ENCODE measurements around the gene TTLL6. TPM values are rescaled to one million over a fixed set of nuclear protein-coding genes. Genes with fewer than 3 reads are reported as not detected.

The TTLL6 gene
- total and polyA plus RNA-seq, 9 of the 15 experiments (the other 6 are each of a cell fraction or from before 2014, with no cell fraction given), result 0.05 TPM; not detected in 8

GRCh38 chr17:48825446-48826381 lies 8.7 kb upstream of the TTLL6 start (continued):
- peak; percentile 89 for TF ChIP-seq MEIS2 (IDR thresholded peaks at IDR 0.05; ENCODE audit: partially characterized antibody)
- TF ChIP-seq, protein P1, sequence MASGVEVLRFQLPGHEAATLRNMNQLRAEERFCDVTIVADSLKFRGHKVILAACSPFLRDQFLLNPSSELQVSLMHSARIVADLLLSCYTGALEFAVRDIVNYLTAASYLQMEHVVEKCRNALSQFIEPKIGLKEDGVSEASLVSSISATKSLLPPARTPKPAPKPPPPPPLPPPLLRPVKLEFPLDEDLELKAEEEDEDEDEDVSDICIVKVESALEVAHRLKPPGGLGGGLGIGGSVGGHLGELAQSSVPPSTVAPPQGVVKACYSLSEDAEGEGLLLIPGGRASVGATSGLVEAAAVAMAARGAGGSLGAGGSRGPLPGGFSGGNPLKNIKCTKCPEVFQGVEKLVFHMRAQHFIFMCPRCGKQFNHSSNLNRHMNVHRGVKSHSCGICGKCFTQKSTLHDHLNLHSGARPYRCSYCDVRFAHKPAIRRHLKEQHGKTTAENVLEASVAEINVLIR (CRISPR knock-in tag; IDR thresholded peaks at IDR 0.05), result peak; percentile 88
- peak; percentile 63; the same call in 1 of the 2 replicates for TF ChIP-seq ELF2 (CRISPR knock-in tag; IDR thresholded peaks at IDR 0.05)
- TF ChIP-seq C11orf30 (IDR thresholded peaks at IDR 0.05; ENCODE audit: low read depth), result no peak
- peak; percentile 89 for TF ChIP-seq ZNF140 (CRISPR knock-in tag; IDR thresholded peaks at IDR 0.05)
- TF ChIP-seq ETS2 (tag; IDR thresholded peaks at IDR 0.05; ENCODE audit: borderline replicate concordance, poor library complexity, severe bottlenecking), result peak; percentile 96
- TF ChIP-seq E2F6 (IDR thresholded peaks at IDR 0.05; ENCODE audit: borderline replicate concordance in 1 of 2, extremely low read depth in 1 of 2, insufficient read depth in 1 of 2, insufficient read length in 1 of 2, low read depth in 1 of 2, low read length in 1 of 2, poor library complexity in 1 of 2, severe bottlenecking in 1 of 2), result no peak
- TF ChIP-seq ILK (tag; IDR thresholded peaks at IDR 0.05; ENCODE audit: borderline replicate concordance, low read depth), result peak; percentile 99
- TF ChIP-seq E2F3 (CRISPR knock-in tag; IDR thresholded peaks at IDR 0.05), result peak; percentile 96
- TF ChIP-seq, protein P2, sequence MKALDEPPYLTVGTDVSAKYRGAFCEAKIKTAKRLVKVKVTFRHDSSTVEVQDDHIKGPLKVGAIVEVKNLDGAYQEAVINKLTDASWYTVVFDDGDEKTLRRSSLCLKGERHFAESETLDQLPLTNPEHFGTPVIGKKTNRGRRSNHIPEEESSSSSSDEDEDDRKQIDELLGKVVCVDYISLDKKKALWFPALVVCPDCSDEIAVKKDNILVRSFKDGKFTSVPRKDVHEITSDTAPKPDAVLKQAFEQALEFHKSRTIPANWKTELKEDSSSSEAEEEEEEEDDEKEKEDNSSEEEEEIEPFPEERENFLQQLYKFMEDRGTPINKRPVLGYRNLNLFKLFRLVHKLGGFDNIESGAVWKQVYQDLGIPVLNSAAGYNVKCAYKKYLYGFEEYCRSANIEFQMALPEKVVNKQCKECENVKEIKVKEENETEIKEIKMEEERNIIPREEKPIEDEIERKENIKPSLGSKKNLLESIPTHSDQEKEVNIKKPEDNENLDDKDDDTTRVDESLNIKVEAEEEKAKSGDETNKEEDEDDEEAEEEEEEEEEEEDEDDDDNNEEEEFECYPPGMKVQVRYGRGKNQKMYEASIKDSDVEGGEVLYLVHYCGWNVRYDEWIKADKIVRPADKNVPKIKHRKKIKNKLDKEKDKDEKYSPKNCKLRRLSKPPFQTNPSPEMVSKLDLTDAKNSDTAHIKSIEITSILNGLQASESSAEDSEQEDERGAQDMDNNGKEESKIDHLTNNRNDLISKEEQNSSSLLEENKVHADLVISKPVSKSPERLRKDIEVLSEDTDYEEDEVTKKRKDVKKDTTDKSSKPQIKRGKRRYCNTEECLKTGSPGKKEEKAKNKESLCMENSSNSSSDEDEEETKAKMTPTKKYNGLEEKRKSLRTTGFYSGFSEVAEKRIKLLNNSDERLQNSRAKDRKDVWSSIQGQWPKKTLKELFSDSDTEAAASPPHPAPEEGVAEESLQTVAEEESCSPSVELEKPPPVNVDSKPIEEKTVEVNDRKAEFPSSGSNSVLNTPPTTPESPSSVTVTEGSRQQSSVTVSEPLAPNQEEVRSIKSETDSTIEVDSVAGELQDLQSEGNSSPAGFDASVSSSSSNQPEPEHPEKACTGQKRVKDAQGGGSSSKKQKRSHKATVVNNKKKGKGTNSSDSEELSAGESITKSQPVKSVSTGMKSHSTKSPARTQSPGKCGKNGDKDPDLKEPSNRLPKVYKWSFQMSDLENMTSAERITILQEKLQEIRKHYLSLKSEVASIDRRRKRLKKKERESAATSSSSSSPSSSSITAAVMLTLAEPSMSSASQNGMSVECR (CRISPR knock-in tag; IDR thresholded peaks at IDR 0.05), result no peak
- TF ChIP-seq, protein P3, sequence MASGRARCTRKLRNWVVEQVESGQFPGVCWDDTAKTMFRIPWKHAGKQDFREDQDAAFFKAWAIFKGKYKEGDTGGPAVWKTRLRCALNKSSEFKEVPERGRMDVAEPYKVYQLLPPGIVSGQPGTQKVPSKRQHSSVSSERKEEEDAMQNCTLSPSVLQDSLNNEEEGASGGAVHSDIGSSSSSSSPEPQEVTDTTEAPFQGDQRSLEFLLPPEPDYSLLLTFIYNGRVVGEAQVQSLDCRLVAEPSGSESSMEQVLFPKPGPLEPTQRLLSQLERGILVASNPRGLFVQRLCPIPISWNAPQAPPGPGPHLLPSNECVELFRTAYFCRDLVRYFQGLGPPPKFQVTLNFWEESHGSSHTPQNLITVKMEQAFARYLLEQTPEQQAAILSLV (tag; IDR thresholded peaks at IDR 0.05), result peak; percentile 99
- TF ChIP-seq RFX7 (CRISPR knock-in tag; IDR thresholded peaks at IDR 0.05), result peak; percentile 91
- TF ChIP-seq ARID3B (CRISPR knock-in tag; IDR thresholded peaks at IDR 0.05; ENCODE audit: borderline replicate concordance), result peak; percentile 90; the same call in 1 of the 2 replicates
- peak; percentile 94 for TF ChIP-seq ETV1 (tag; conservative IDR thresholded peaks at IDR 0.05; ENCODE audit: low read depth)
- TF ChIP-seq POU5F1 (IDR thresholded peaks at IDR 0.05; ENCODE audit: borderline replicate concordance, low read depth, low read length, partially characterized antibody), result no peak
- TF ChIP-seq TBP (optimal IDR thresholded peaks at IDR 0.05; ENCODE audit: low read depth, low read length), result no peak
